ENCODE measurements around the gene ACY1.

The ACY1 gene

GRCh38 chr3:51966486-51966885, 16.8 kb upstream of the ACY1 start:
- DNase-seq, result no peak

GRCh38 chr3:51966922-51967383, 16.4 kb upstream of the ACY1 start:
- DNase-seq, result peak in 1 of 2 experiments; percentile 17

GRCh38 chr3:51967384-51968169, 15.8 kb upstream of the ACY1 start, which contains the start of gene PCBP4:
Gene PCBP4 (minus strand): TSS chr3:51967454. CDS start chr3:51961240, 6,214 bp downstream.
- DNase-seq, result peak; percentile 17 to 21

GRCh38 chr3:51968170-51968775, 15.1 kb upstream of the ACY1 start:
- DNase-seq, result no peak

- DNase-seq, result no peak
Observed at GRCh38 chr3:51968883-51969678, 14.3 kb upstream of the ACY1 start.

GRCh38 chr3:51969841-51970240, 13.5 kb upstream of the ACY1 start:
- DNase-seq, result no peak

- DNase-seq, result no peak
Observed at GRCh38 chr3:51970606-51971300, 12.6 kb upstream of the ACY1 start.

- DNase-seq, result no peak
Observed at GRCh38 chr3:51971350-51971749, 12.0 kb upstream of the ACY1 start.

- peak in 1 of 2 experiments; percentile 15 for DNase-seq
Observed at GRCh38 chr3:51974277-51974962, 8.9 kb upstream of the ACY1 start.

DNA sequence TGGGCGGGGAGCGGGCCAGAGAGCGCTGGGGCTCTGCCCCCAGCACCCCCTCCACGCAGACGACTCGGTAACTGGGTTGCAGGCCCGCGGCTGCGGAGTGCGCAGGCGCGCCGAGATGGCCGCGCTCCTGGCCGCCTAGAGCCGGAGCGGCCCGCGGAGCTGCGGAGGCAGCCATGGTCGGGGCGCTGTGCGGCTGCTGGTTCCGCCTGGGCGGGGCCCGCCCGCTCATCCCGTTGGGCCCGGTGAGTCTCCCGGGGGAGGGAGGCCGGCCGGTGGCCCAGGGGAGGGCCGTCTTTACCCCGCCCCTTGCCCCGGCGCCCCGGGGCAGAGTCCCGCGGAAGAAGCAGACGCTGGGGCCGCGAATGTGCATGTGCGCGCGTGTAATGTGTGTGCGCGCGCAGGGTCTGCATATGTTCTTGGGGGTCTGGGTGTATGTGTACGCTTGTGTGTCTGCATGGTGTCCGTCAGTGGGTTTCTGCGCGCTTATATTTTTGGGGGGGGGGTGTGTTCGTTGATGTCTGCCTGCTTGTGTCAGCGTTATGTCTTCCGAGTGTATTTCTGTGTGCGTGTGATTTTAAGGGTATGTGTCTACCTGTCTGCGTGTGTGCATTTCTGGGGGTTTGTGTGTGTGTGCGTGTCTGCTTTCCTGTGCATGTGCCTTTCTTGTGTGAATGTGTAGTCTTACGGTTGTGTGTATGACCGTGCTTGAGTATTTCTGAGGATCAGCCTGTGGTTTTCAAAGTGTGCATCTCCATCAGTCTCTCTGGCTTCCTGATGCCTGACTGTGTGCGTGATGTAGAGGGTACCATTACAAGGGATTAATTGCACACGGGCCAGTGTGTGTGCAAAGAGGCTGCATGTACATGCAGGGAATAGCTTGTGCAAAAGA, 8.1 kb upstream of the ACY1 start, which contains the start of gene ABHD14A:
ABHD14A (plus strand) TSS at position 102 of the 889 bp plus-strand sequence; CDS start at position 174, 72 bp downstream.
- DNase-seq, result peak; percentile 59 to 61

- DNase-seq, result peak; percentile 20 to 21
Observed at GRCh38 chr3:51975852-51976549, 7.3 kb upstream of the ACY1 start.

- DNase-seq, result no peak
Observed at GRCh38 chr3:51977446-51978142, 5.7 kb upstream of the ACY1 start.

GRCh38 chr3:51978143-51978502, 5.2 kb upstream of the ACY1 start:
- DNase-seq, result no peak

DNA sequence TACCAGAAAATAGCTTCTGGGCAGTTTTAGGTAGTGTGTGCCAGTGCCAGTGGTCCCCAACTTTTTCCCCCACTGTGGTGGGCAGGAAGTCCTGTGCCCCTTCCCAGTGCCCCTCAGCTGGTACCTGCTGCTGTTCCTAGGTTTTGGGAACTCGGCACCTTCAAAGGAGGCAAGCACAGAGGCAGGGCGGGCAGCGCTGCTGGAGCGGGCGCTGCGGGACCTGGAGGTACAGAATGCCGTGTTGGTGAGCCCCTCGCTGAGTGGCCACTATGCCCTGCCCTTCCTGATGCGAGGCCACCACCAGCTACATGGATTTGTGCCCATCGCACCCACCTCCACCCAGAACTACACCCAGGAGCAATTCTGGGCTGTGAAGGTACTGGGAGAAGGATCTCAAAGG, 3.1 kb upstream of the ACY1 start:
- DNase-seq, result no peak

DNA sequence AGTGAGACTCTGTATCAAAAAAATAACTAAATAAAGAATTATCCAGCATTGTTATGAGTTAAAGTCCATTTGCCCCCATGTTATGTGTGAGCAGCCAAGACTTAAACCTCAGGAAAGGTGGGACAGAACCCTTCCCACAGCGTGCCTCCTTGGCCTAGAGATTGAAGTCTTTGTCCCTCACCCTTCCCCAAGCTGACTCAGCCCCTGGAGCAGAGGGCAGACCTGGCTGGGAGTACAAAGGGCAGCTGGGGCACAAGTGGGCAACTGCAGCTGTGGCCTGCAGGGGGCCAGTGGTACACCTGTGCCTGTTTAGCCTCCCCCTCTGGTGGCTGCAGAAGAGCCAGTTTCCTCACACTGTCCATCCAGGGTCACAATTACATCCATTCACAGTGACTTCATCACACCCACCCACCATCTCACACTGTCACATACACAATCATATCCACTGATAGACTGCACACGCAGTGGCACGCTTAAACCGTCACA, 940 bp upstream of the ACY1 start:
- peak; percentile 14 to 48 for DNase-seq

DNA sequence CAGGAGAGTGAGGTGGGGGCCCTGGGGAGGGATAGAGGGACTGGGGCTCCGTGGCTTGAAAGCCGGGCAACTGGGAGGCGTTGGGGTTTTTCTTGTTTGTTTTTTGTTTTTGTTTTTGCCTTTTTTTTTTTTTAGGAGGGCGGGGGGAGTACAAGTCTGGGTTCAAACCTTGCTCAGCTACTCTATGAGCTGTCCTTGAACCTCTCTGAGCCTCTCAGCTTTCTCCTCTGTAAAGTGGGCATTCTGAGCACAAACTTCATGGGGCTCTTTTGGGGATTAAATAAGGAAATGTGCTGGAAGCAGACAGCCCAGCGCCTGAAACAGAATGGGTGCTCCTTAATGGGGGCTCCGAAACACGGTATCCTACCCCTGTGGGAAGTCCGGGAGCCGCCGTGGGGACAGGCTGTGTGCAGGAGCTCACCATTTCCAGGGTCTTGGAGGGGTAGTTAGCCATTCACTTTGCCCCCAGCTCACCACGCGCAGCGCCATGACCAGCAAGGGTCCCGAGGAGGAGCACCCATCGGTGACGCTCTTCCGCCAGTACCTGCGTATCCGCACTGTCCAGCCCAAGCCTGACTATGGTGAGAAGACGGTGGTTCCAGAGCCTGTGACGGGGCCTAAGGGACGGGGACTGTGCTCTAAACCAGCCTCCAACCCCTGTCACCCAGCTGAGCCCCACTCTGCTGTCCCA, 388 bp downstream of the ACY1 start:
- DNase-seq, result no peak

GRCh38 chr3:51984269-51984647, 923 bp downstream of the ACY1 start:
- DNase-seq, result no peak

DNA sequence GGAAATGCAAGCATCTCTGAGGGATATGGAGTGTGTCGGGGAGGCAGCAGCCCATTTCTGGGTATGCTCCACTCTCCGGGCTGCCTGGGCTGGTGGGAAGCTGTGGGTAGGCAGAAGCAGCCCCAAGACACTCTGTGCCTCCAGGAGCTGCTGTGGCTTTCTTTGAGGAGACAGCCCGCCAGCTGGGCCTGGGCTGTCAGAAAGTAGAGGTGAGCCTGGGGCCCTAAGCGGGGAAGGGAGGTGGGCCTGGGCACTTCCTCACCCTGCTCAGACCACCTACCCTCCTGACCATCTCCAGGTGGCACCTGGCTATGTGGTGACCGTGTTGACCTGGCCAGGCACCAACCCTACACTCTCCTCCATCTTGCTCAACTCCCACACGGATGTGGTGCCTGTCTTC, 1.7 kb downstream of the ACY1 start:
- DNase-seq, result no peak
